ENCODE results near the gene MRPS9. TPM values are rescaled to one million over a fixed set of nuclear protein-coding genes. Genes with fewer than 3 reads are reported as not detected.

Gene MRPS9
- total RNA-seq, 4 donors from 2014 or later, result 12.7 to 17.5 (median 15.3) TPM

DNA sequence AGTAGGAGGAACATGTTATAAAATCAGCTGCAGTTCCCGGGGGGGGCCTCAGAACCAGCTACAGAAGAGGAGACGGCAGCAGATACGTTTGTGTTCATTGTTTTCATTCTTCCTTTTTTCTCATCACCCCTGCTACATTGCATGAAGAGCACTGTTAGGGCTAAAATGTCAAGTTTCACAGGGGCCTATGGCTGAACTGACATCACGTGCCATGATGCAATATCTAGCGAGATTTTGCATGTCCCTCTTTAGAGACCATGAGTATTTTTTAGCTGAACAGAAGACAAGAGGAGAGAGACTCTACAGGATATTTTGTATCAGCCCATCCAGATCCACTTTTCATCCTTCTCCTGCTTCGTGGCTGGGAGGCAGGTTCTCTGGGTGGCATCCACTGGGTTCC, 97.6 kb downstream of the MRPS9 start:
- Histone ChIP-seq H3K27me3 (no peaks in the 10 kb centered on the region), H3K36me3 (no peaks in the 10 kb centered on the region), H3K27ac (no peak overlapping the region), H3K4me1 (peaks cover 7% of the 10 kb centered on the region), H3K4me3 (no peak overlapping the region), H3K9me3 (no peaks in the 10 kb centered on the region)
- 86% methylated on average over 6 of the region's 6 CpGs for WGBS
- no peak for TF ChIP-seq POLR2A (IDR thresholded peaks at IDR 0.05)
- TF ChIP-seq, protein P1, sequence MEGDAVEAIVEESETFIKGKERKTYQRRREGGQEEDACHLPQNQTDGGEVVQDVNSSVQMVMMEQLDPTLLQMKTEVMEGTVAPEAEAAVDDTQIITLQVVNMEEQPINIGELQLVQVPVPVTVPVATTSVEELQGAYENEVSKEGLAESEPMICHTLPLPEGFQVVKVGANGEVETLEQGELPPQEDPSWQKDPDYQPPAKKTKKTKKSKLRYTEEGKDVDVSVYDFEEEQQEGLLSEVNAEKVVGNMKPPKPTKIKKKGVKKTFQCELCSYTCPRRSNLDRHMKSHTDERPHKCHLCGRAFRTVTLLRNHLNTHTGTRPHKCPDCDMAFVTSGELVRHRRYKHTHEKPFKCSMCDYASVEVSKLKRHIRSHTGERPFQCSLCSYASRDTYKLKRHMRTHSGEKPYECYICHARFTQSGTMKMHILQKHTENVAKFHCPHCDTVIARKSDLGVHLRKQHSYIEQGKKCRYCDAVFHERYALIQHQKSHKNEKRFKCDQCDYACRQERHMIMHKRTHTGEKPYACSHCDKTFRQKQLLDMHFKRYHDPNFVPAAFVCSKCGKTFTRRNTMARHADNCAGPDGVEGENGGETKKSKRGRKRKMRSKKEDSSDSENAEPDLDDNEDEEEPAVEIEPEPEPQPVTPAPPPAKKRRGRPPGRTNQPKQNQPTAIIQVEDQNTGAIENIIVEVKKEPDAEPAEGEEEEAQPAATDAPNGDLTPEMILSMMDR (IDR thresholded peaks at IDR 0.05), result no peak
- DNase-seq (ENCODE audit: low spot score in 2 of 2), result no peak

DNA sequence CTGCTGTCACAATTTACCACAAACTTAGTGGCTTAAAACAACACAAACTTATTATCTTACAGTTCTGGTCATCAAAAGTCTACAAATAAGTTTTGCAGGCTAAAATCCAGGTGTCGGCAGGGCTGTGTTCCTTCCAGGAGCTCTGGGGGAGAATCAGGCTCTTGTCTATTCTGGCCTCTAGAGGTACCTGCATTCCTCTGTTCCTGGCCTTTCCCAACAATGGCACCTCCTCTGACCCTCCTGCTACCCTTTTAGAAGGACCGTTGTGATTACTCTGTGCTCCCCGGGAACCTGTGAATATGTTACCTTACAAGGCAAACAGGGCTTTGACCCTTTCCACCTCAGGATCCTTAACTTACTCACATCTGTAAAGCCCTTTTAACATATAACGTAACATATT, 98.5 kb downstream of the MRPS9 start:
- WGBS, result 89% methylated on average over 4 of the region's 4 CpGs
- Histone ChIP-seq H3K36me3 (no peaks in the 10 kb centered on the region), H3K4me1 (peaks cover 7% of the 10 kb centered on the region), H3K27me3 (no peaks in the 10 kb centered on the region), H3K27ac (no peak overlapping the region), H3K4me3 (no peak overlapping the region), H3K9me3 (no peaks in the 10 kb centered on the region)
- DNase-seq (ENCODE audit: low spot score in 2 of 2), result no peak
- TF ChIP-seq POLR2A (IDR thresholded peaks at IDR 0.05) (no peak), EP300 (IDR thresholded peaks at IDR 0.05) (no peak), POLR2AphosphoS5 (IDR thresholded peaks at IDR 0.05) (no peak)
- TF ChIP-seq, protein P1 (IDR thresholded peaks at IDR 0.05), result no peak

DNA sequence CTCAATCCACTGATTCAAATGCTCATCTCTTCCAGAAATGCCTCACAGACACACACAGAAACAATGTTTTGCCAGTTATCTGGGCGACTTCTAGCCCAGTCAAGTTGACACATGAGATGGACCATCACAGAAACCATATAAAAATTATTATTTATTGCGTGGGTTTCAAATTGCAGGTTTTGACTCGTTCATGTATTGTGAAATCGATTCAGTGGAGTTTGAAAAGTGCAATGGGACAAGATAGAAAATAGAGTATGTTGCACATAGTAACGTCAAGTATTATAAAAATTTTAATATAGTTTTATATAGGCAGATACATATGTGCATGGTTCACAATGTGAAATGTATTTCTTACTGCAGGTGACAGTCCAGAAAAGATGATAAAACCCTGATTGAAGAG, 100.8 kb downstream of the MRPS9 start:
- TF ChIP-seq POLR2AphosphoS5 (IDR thresholded peaks at IDR 0.05) (no peak), EP300 (IDR thresholded peaks at IDR 0.05) (no peak), POLR2A (IDR thresholded peaks at IDR 0.05) (no peak)
- TF ChIP-seq, protein P1 (IDR thresholded peaks at IDR 0.05), result no peak
- H3K27ac ChIP-seq, result no peak overlapping the region
- peaks cover 7% of the 10 kb centered on the region for H3K27me3 ChIP-seq
- WGBS, result 73% methylated on average over 5 of the region's 5 CpGs
- H3K9me3 ChIP-seq, result no peaks in the 10 kb centered on the region
- H3K36me3 ChIP-seq, result no peaks in the 10 kb centered on the region
- H3K4me3 ChIP-seq, result no peak overlapping the region
- H3K4me1 ChIP-seq, result peaks cover 17% of the 10 kb centered on the region
- no peak for DNase-seq (ENCODE audit: low spot score in 2 of 2)

DNA sequence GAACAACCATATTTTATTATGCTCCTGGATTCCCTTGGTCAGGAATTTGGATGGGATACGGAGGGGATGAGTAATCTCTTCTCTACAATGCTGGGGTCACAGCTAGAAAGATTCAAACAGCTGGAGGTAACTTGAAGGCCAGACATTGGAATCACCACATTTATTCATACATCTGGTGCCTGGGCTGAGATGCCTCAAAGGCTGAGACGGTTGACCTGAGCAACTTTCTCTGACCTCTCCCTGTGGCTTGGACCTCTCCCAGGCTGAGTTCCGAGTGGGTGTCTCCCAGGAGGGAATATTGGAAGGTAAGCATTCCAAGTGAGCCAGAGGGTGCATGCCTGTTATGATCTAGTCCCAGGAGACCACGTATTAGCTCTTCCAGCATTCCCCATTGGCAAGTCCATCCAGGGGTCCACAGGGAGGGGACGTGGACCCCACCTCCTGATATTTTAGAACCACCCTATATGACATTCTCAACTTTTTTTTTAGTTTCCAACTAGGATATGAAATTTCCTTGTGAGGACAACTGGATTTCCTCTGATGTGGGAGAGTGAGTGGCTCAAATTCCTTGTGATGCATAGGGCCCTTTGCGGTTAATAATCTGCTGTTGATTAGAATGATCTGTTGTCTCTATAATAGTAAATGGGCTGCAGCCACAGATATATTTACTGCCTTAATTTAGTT, 101.8 kb downstream of the MRPS9 start:
- H3K4me3 ChIP-seq, result no peak overlapping the region
- TF ChIP-seq EP300 (IDR thresholded peaks at IDR 0.05) (no peak), POLR2A (IDR thresholded peaks at IDR 0.05) (no peak), POLR2AphosphoS5 (IDR thresholded peaks at IDR 0.05) (no peak)
- TF ChIP-seq, protein P1 (IDR thresholded peaks at IDR 0.05), result no peak
- no peaks in the 10 kb centered on the region for H3K36me3 ChIP-seq
- WGBS, result 56% methylated on average over 6 of the region's 6 CpGs
- peaks cover 18% of the 10 kb centered on the region for H3K27me3 ChIP-seq
- no peak for DNase-seq (ENCODE audit: low spot score in 2 of 2)
- no peaks in the 10 kb centered on the region for H3K9me3 ChIP-seq
- peaks cover 25% of the 10 kb centered on the region for H3K4me1 ChIP-seq
- H3K27ac ChIP-seq, result no peak overlapping the region

DNA sequence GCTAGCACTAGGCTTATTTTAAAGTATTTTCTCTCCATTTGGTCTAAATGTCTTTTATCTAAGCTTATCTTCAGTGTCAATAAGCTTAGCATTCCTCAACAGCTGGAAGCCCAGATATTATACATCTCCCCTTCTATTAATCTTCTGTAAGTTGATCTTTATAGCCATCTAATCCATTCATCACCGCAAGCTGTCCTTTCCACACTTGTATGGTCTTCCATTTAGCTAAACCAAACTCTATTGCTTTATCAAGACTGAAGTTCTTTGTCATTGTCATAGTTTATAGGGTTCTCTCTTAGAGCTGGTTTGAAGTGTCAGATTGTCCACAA, 102.3 kb downstream of the MRPS9 start:
- Histone ChIP-seq H3K9me3 (no peaks in the 10 kb centered on the region), H3K4me3 (no peak overlapping the region), H3K27me3 (peaks cover 23% of the 10 kb centered on the region), H3K27ac (no peak overlapping the region), H3K4me1 (peaks cover 25% of the 10 kb centered on the region), H3K36me3 (no peaks in the 10 kb centered on the region)
- DNase-seq (ENCODE audit: low spot score in 2 of 2), result no peak
- WGBS, result 89% methylated on average over 1 of the region's 1 CpG
- TF ChIP-seq POLR2A (IDR thresholded peaks at IDR 0.05), result no peak
- no peak for TF ChIP-seq EP300 (IDR thresholded peaks at IDR 0.05)
- no peak for TF ChIP-seq POLR2AphosphoS5 (IDR thresholded peaks at IDR 0.05)
- TF ChIP-seq, protein P1 (IDR thresholded peaks at IDR 0.05), result no peak

All from suprapubic skin (tissue), 4 donors.